Calu3 (cell line): ENCODE data around the gene TGM5. TPM values are rescaled to one million over a fixed set of nuclear protein-coding genes. Genes with fewer than 3 reads are reported as not detected.
"Not testable (repeated sequence)": the region's sequence is repeated elsewhere in the genome, so short reads cannot be mapped to it uniquely, and the experiment has no call there.

ENCODE experiments used
- BruUV-seq: library from RNA; stranded (reverse); fragments of 400-500 nt; replicated peaks from 2 replicates; lab custom pipeline; 2021; lab: Mats Ljungman, UMichigan
- CTCF ChIA-PET: fragments of 300-600 bp; sonication (Branson Sonifier 250); formaldehyde crosslinking; loops from one replicate; lab custom pipeline; 2022; ENCODE audit warnings: antibody characterized with exemption; lab: Charles Lee
- DNase-seq: peaks from one replicate; pipeline ENCODE4 v3.0.0; 2022
- H3K27ac Mint-ChIP-seq: one replicate; pipeline ENCODE4 v1.8.0; 2022; ENCODE audit warnings: mixed read lengths; ENCODE audit not compliant: unreplicated experiment
- H3K27me3 Mint-ChIP-seq: one replicate; pipeline ENCODE4 v1.8.0; 2022; ENCODE audit warnings: mixed read lengths; ENCODE audit not compliant: unreplicated experiment
- H3K36me3 Mint-ChIP-seq: one replicate; pipeline ENCODE4 v1.8.0; 2022; ENCODE audit warnings: mild to moderate bottlenecking, moderate library complexity, mixed read lengths; ENCODE audit not compliant: insufficient read depth, unreplicated experiment
- H3K4me1 Mint-ChIP-seq: one replicate; pipeline ENCODE4 v1.8.0; 2022; ENCODE audit warnings: mild to moderate bottlenecking, low read depth, mixed read lengths; ENCODE audit not compliant: unreplicated experiment
- H3K4me3 Mint-ChIP-seq: one replicate; pipeline ENCODE4 v1.8.0; 2022; ENCODE audit warnings: mild to moderate bottlenecking, low read depth, moderate library complexity, mixed read lengths; ENCODE audit not compliant: unreplicated experiment
- H3K9me3 Mint-ChIP-seq: one replicate; pipeline ENCODE4 v1.8.0; 2022; ENCODE audit warnings: low read depth, mixed read lengths; ENCODE audit not compliant: unreplicated experiment
- CTCF ChIP-seq: fragments of 200-600 bp; IDR thresholded peaks from one replicate; pipeline ENCODE4 v1.8.0; 2022; ENCODE audit warnings: antibody characterized with exemption; ENCODE audit not compliant: unreplicated experiment
- intact Hi-C: fragments of 100-400 bp; cut with micrococcal nuclease; formaldehyde crosslinking; loops from one replicate; pipeline ENCODE4 v1.10.0; 2022; ENCODE audit not compliant: unreplicated experiment
- total RNA-seq: library from RNA; stranded (reverse); gene quantifications from 2 replicates; pipeline ENCODE4 v1.2.3, GENCODE V29; 2022

Gene TGM5
- total RNA-seq, 1 experiment from 2014 or later: not detected

GRCh38 chr15:43232289-43232874, 34.3 kb downstream of the TGM5 start:
- no peak overlapping the region for H3K4me3 Mint-ChIP-seq
- no peaks in the 10 kb centered on the region for H3K4me1 Mint-ChIP-seq
- no TSS peak for BruUV-seq
- CTCF ChIA-PET: no interaction called here
- no peak overlapping the region for H3K27ac Mint-ChIP-seq
- H3K9me3 Mint-ChIP-seq: no peaks in the 10 kb centered on the region
- H3K36me3 Mint-ChIP-seq: no peaks in the 10 kb centered on the region
- TF ChIP-seq CTCF: no peak
- no peak for DNase-seq
- intact Hi-C loops: no loop called here
- H3K27me3 Mint-ChIP-seq: peaks cover 43% of the 10 kb centered on the region

- CTCF ChIA-PET: no interaction called here
- H3K27me3 Mint-ChIP-seq: peaks cover 39% of the 10 kb centered on the region
- H3K36me3 Mint-ChIP-seq: no peaks in the 10 kb centered on the region
- intact Hi-C loops: no loop called here
- no peaks in the 10 kb centered on the region for H3K9me3 Mint-ChIP-seq
- no peak for DNase-seq
- no peaks in the 10 kb centered on the region for H3K4me1 Mint-ChIP-seq
- H3K27ac Mint-ChIP-seq: no peak overlapping the region
- TF ChIP-seq CTCF: no peak
- no TSS peak for BruUV-seq
- no peak overlapping the region for H3K4me3 Mint-ChIP-seq
Observed at GRCh38 chr15:43230640-43231115, 36.0 kb downstream of the TGM5 start.

- intact Hi-C loops: no loop called here
- CTCF ChIA-PET: no interaction called here
- Mint-ChIP-seq H3K9me3 (no peaks in the 10 kb centered on the region), H3K27ac (no peak overlapping the region), H3K36me3 (no peaks in the 10 kb centered on the region), H3K4me1 (no peaks in the 10 kb centered on the region), H3K27me3 (peaks cover 32% of the 10 kb centered on the region), H3K4me3 (no peak overlapping the region)
- no peak for DNase-seq
- no peak for TF ChIP-seq CTCF
- no TSS peak for BruUV-seq
Observed at GRCh38 chr15:43229977-43230376, 36.8 kb downstream of the TGM5 start.

GRCh38 chr15:43226436-43227305, 40.1 kb downstream of the TGM5 start:
- Mint-ChIP-seq H3K4me3 (no peak overlapping the region), H3K27ac (no peak overlapping the region), H3K36me3 (no peaks in the 10 kb centered on the region), H3K9me3 (no peaks in the 10 kb centered on the region), H3K27me3 (peaks cover 26% of the 10 kb centered on the region), H3K4me1 (no peaks in the 10 kb centered on the region)
- CTCF ChIA-PET: interaction anchor here (1.6 to 2.4 kb wide), 2 partner anchors 15 to 59 kb away, joined by 5 to 55 read pairs; no protein-coding TSS in a partner anchor
- TF ChIP-seq CTCF: no peak
- DNase-seq: no peak
- BruUV-seq: no TSS peak
- intact Hi-C loops: no loop called here

- not testable (repeated sequence) for H3K36me3 Mint-ChIP-seq, H3K9me3 Mint-ChIP-seq, H3K27ac Mint-ChIP-seq, BruUV-seq, H3K4me1 Mint-ChIP-seq, DNase-seq, H3K4me3 Mint-ChIP-seq
- peaks cover 21% of the 10 kb centered on the region for H3K27me3 Mint-ChIP-seq
- CTCF ChIA-PET: interaction anchor here (0.9 to 2.4 kb wide), 4 partner anchors 16 to 60 kb away, joined by 4 to 55 read pairs (median 5); no protein-coding TSS in a partner anchor
- intact Hi-C loops: loop anchor here (1.0 kb wide), 1 partner anchor 59 kb away; no protein-coding TSS in a partner anchor
Observed at GRCh38 chr15:43225950-43226255, 40.8 kb downstream of the TGM5 start.
